ENCODE measurements around the gene CALCB. TPM values are rescaled to one million over a fixed set of nuclear protein-coding genes. Genes with fewer than 3 reads are reported as not detected.

CALCB gene
- total and polyA plus RNA-seq, 2 of the 4 experiments (the other 2 are of a cell fraction), result not detected

GRCh38 chr11:15099267-15099666, 25.9 kb downstream of the CALCB start:
- H3K27ac ChIP-seq (ENCODE audit: insufficient read depth, low read length), result no peak overlapping the region
- POLR2A ChIA-PET (ENCODE audit: unreplicated experiment), result no interaction called here
- H3K18ac ChIP-seq (ENCODE audit: low read depth, low read length), result no peak overlapping the region
- no peak overlapping the region for H2BK20ac ChIP-seq (ENCODE audit: low read depth, low read length)
- in situ Hi-C loops (cut with MboI; ENCODE audit: low sequenced_read_pairs) (no loop called here), dilution Hi-C loops (cut with HindIII; ENCODE audit: low sequenced_read_pairs, unreplicated experiment) (no loop called here), intact Hi-C loops (cut with micrococcal nuclease) (no loop called here)
- H4K5ac ChIP-seq (ENCODE audit: low read depth, low read length), result no peak overlapping the region
- no peak overlapping the region for H2BK5ac ChIP-seq (ENCODE audit: low read depth, low read length, poor library complexity, severe bottlenecking)
- no peaks in the 10 kb centered on the region for H4K20me1 ChIP-seq (ENCODE audit: insufficient read depth, low read length)
- CTCF ChIA-PET, result interaction anchor here (1.0 to 3.4 kb wide), 3 partner anchors 61 to 111 kb away, joined by 5 to 45 read pairs (median 8); no protein-coding TSS in a partner anchor
- no peak for ATAC-seq (ENCODE audit: low read depth)
- H3K9ac ChIP-seq (ENCODE audit: low read depth, low read length), result no peak overlapping the region
- H2AFZ ChIP-seq (replicated peaks; ENCODE audit: low read length, poor library complexity), result no peak overlapping the region
- H4K8ac ChIP-seq (ENCODE audit: low read depth in 2 of 2, low read length in 2 of 2), result no peak overlapping the region
- H3K9me1 ChIP-seq (ENCODE audit: insufficient read depth, low read length), result no peaks in the 10 kb centered on the region; the same call in 1 of the 2 replicates
- H2AK5ac ChIP-seq (ENCODE audit: low read depth, low read length), result no peak overlapping the region
- H2AK9ac ChIP-seq (replicated peaks; ENCODE audit: low read depth, low read length, poor library complexity), result no peak overlapping the region
- no peaks in the 10 kb centered on the region for H3K36me3 ChIP-seq (ENCODE audit: control insufficient read depth, insufficient read depth, low read length)
- no TSS peak for BruUV-seq (replicated peaks)
- DNase-seq, result peak; percentile 30
- no peaks in the 10 kb centered on the region for H3K9me3 ChIP-seq (ENCODE audit: control insufficient read depth, insufficient read depth, low read length)
- no peak overlapping the region for H3K23ac ChIP-seq (ENCODE audit: low read depth, low read length)
- no peaks in the 10 kb centered on the region; the same call in 1 of the 2 replicates for H3K27me3 ChIP-seq (ENCODE audit: control insufficient read depth, insufficient read depth, low read length)
- no peak overlapping the region for H4K91ac ChIP-seq (ENCODE audit: insufficient read depth, low read depth, low read length)
- H3K4me3 ChIP-seq (ENCODE audit: insufficient read depth, low read depth, low read length), result no peak overlapping the region
- no peak overlapping the region for H3K4ac ChIP-seq (ENCODE audit: low read depth, low read length)
- no peak overlapping the region for H3K4me2 ChIP-seq (ENCODE audit: low read depth, low read length)
- no peak overlapping the region for H3K56ac ChIP-seq (ENCODE audit: extremely low read depth, insufficient read depth, low read length)
- no peak overlapping the region for H2BK120ac ChIP-seq (ENCODE audit: low read depth, low read length)
- H3K79me1 ChIP-seq (ENCODE audit: low read depth in 1 of 2, low read length in 2 of 2), result no peaks in the 10 kb centered on the region
- no peak overlapping the region for H3K14ac ChIP-seq (replicated peaks; ENCODE audit: low read depth, low read length)
- no peak overlapping the region for H2BK15ac ChIP-seq (ENCODE audit: low read depth, low read length)
- TF ChIP-seq FOS (IDR thresholded peaks at IDR 0.05; ENCODE audit: low read depth, low read length) (no peak), MAZ (IDR thresholded peaks at IDR 0.05; ENCODE audit: borderline replicate concordance, low read depth, low read length) (no peak), POLR2A (IDR thresholded peaks at IDR 0.05; ENCODE audit: low read depth, low read length) (no peak), CTCF (conservative IDR thresholded peaks at IDR 0.05; ENCODE audit: low read depth, low read length) (no peak), SMC3 (IDR thresholded peaks at IDR 0.05; ENCODE audit: low read depth, low read length) (no peak), NFE2L2 (IDR thresholded peaks at IDR 0.05; ENCODE audit: low read depth, low read length) (no peak), RFX5 (IDR thresholded peaks at IDR 0.05; ENCODE audit: low read depth, low read length) (no peak), ELK1 (IDR thresholded peaks at IDR 0.05; ENCODE audit: borderline replicate concordance, low read depth, low read length) (no peak), MAFK (IDR thresholded peaks at IDR 0.05; ENCODE audit: low read depth, low read length) (no peak), CEBPB (IDR thresholded peaks at IDR 0.05; ENCODE audit: low read depth, low read length) (no peak), MXI1 (IDR thresholded peaks at IDR 0.05; ENCODE audit: borderline replicate concordance, low read depth, low read length) (no peak), USF2 (IDR thresholded peaks at IDR 0.05; ENCODE audit: low read depth, low read length) (no peak)
- H3K4me1 ChIP-seq (ENCODE audit: control insufficient read depth, insufficient read depth, low read length), result peaks cover 3% of the 10 kb centered on the region; the same call in 1 of the 2 replicates
